GM12878 (cell line): ENCODE results near the gene KLF11.

Experiments
- CTCF ChIP-seq, 3 experiments: IDR thresholded peaks in 2 of 3; conservative IDR thresholded peaks in 1 of 3; 2 replicates each; pipeline ENCODE4 v1.5.1; 2011; ENCODE audit warnings: low read depth in 3 of 3, low read length in 3 of 3, mild to moderate bottlenecking in 3 of 3, control low read depth in 2 of 3, moderate library complexity in 2 of 3, inconsistent platforms in 1 of 3, mixed read lengths in 1 of 3; ENCODE audit not compliant: control insufficient read depth in 2 of 3, insufficient read depth in 1 of 3; ENCODE audit errors: extremely low read depth in 1 of 3
- PAX5 ChIP-seq: IDR thresholded peaks from 2 replicates; pipeline ENCODE4 v1.6.1; 2011; ENCODE audit warnings: low read depth, low read length, borderline replicate concordance
- PKNOX1 ChIP-seq: fragments of 450-650 bp; IDR thresholded peaks from 2 replicates; pipeline ENCODE4 v1.6.1; 2016; ENCODE audit warnings: mild to moderate bottlenecking

- TF ChIP-seq PKNOX1 (no peak), CTCF (IDR thresholded peaks at IDR 0.05 in 2 of 3, conservative IDR thresholded peaks at IDR 0.05 in 1 of 3; ENCODE audit: control insufficient read depth in 2 of 3, extremely low read depth in 1 of 3, insufficient read depth in 1 of 3, low read depth in 3 of 3, low read length in 3 of 3) (no peak), PAX5 (no peak)
Observed at GRCh38 chr2:10059016-10059351, 15.6 kb downstream of the KLF11 start.
